HG03159 (cell line): ENCODE measurements around the gene FAM222B.

Experiments
- ATAC-seq: cut with Tn5 transposase; IDR thresholded peaks from one replicate; pipeline ENCODE4 v1.9.1; 2021; ENCODE audit warnings: mild to moderate bottlenecking, moderate library complexity; ENCODE audit not compliant: unreplicated experiment

The FAM222B gene

DNA sequence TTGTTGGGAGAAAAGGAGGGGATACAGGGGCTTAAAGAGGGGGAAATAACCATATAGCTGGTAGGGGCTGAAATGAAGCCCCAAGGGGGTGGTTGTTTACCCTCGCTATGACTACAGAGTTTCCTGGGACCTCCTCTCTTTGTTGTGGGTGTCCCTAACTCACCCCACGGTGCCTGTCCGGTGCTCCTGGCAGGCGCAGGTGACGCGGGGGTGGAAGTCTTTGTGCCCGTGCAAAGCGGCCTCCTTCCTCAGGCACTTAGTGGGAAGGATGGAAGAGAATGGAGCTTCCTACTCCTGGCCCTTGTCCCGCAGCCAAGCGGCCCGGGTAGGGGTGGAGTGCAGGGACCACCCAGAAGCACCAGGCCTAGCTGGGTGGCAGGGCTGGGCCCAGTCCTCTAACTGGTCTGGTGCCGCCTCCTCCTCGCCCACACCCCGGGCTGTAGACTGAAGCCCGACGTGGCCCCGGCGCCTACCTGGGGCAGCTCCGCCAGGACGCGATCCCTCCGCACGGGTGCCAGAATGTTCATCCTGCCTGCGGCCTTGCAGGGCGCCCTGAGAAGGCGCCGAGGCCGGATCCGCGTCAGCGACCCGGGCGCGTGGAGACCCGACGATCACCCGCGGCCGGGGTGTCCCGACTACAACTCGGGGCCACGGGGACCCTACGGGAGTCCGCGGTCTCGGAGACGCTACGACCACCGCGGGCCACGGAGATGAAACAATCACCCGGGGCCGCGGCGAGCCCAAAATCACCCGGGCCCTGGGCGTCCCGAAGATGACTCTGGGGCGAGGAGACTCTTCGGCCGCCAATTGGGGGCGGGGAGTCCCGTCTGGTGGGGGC lies 125.6 kb downstream of the FAM222B start:
- ATAC-seq, result no peak

DNA sequence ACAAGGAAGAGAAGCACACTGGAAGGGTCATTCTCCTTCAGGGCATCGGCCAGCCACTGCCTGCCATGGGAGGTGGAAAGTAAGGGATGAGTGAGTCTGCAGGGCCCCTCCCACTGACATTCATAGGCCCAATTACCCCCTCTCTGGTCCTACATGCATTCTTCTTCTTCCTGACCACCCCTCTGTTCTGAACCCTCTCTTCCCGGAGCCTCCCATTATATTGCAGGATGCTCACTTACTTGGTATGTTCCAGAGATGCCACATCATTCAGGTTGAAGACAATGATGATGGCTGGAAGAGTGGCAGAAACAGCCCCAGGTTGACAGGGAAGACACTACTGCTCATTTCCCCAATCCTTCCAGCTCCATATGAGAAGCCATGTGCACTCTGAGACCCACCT lies 127.4 kb downstream of the FAM222B start:
- no peak for ATAC-seq

DNA sequence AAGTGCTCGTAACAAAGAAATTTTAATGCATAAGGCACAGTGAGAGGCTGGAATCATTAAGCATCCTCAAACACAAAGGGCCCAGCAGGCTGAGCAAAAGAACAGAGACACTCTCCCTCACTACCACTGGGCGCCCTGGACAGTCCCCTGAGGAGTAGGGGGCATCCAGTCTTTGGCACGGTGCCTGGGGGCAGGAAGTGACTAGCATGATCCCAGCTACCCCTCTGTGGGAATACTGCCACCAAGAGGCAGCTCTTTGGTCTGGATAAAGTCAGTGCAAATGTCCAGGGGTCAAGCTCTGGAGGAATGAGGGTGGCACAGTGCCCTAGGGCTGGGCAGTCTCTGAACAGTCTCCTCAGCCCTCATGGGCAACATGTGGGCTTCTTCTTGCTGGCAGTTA lies 128.3 kb downstream of the FAM222B start:
- ATAC-seq, result no peak

DNA sequence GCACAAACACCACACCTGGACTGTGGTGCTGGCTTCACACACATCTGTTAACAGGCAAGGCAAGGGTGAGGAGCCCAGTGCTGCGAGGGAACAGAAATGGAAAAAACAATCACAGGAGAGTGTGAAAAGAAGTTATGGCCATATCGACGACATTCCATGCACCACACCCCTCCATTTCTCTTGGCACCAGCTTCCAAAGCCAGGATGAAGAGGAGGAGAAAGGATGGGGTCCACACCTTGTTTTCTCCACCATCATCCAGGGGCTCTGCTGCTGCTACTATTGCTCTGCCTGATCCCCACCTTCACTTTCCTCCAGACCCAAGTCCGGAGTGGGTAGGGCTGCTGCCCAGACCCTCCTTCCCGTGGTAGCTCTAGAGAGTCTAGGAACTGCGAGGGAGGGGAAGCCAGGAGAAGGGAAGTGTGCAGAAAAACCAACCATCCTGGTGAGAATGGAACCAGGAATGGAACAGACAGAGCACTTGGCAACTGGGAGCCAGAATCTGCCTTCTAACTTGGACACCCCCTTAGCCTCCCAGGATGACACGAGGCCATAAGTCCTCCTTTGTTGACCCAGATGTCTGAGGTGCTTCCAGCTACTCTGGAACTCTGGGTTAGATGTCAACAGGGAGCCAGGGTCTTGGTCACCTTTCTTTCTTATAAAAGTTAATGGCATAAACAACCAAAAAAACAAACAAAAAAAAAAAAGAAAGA lies 129.7 kb downstream of the FAM222B start:
- ATAC-seq, result no peak

DNA sequence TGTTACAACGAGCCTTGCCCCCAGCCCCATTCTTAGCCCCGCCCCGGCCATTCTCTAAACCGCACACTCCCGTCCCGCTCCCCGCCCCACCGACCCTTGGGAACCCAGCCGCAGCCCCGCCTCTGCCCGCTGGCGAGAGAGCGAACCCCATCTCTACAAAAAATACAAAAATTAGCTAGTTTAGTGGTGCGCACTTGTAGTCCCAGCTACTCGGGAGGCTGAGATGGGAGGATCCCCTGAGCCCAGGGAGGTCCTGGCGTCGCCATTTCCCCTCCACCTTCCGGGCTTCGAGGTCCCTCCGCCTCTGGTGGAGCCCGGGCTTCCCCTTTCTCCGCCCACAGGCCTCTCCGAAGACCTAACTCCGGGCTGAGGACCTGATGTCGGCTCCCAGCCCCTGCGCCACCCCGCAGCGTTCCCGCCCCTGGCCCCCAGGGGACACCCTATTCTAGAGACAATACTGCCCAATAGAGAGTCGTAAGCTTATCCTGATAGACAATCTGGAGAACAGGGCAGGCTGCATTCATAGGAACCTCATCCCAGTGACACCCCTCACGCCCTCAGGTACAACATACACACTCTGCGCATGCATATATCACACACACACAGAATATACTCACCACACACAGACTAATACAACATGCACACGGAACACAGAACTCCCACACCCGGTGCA lies 130.4 kb downstream of the FAM222B start:
- no peak for ATAC-seq

DNA sequence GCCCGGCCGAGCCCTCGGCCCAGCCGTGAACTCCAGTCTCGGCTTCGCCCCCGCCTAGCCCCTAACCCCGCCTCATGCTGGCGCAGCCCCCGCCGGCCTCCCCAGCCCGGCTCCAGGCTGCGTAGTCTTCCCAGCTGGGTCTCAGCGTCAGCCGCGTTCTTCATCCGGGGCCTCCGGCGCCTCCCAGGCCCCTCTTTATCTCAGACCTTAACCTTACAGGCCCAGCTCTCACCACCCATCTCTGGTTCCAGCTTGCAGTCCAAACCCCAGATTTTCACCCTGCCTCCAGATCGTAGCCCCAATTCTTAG lies 130.9 kb downstream of the FAM222B start, which contains the start of gene PROCA1:
TSS of gene PROCA1 (minus strand) at position 166 of the 309 bp plus-strand sequence. CDS start 228 bp downstream, outside the sequence.
- peak; percentile 17 for ATAC-seq

DNA sequence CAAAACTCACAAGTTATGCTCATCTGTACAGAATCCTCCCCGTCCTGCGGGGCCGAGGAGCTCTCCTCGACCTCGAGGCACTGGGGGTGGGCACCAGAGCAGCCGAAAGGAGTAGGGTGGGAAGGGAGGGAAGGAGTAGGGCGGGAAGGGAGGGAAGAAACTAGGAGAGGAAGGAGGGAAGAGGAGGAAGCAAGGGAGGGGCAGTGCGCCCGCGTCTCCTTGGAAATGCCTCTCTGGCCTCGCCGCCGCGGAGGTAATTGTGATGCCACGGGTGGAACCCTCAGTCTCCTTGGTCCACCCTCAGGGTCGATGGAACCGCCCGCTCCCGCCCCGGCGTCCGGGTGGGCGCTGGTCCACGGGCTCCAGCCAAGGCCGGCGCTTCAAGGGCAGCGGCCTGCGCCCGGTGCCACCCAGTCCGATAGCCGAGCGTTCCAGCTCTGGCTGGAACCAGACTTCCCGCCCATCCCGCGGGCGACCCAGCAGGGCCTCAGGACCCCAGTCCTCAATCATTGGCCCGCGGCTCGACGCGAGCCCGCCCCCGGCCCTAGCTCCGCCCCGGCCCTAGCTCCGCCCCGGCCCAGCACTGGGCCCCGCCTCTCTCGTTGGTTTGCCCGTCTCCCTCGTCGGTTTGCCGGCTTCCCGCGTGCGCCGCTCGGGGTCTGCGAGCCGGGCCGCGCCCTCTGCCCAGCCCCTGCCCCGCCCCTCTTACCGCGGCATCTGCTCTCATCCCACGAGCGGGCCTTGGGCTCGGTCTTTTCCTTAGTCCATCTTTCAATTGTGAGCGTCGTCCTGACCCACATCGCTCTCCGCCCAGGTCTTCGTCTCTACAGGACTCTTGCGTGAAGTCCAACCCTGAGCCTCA lies 131.5 kb downstream of the FAM222B start:
- ATAC-seq, result peak; percentile 71

DNA sequence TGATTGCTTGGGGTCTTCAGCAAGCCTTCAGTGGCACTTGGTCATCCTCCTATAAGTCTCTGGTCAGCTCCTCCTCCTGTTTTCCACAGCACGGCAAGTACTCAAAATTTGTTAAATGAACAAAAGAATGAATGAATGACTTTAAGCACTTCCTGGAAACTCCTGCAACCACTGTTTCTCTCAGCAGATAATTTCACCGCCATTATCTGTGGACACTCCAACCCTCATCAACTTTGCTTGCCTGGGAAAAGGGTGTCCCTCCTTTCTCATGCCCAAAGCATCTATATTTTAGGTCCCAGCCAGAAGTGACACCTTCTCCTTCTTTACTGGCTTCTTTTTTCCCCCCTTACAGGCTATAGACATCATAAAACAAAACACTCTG lies 135.3 kb downstream of the FAM222B start:
- ATAC-seq, result no peak

DNA sequence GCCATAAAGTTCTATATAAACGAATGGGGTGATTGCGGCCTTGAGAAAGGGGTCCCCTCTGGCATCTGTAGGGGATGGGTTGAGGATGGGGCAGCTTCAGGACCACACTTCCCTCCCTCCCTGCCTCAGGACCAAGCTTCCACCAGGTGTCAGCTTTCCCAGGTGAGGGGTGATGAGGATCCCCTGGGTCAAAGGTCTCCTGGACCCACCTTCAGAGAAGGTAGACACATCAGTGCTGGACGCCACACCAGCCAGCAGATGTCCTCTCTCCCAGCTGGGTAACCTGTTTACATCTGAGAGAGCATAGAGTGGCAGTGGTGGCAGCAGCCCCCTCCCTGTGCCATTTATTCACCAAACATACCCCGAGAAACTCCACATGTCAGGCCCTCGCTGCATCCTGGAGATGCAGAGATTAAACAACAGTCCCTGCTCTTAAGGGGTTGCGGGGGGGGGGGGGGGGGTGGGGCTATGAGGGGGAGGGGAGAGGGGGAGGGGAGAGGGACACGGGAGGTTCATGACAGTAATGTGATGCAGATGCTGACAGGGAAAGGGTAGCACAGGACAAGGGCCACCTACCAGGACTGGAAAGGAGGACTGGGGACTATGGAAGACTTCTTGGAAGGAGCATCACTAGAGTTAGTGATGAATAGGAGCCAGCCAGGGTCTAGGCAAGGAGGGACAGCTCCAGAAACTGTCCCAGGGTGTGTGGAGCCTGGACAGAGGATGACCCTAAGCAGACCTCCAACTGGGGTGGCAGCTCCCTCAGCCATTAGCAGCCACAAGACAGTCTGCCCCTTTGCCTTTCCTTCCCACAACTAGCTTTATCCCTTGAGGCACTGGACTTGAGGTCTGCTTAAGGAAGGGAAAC lies 135.9 kb downstream of the FAM222B start:
- ATAC-seq, result no peak
